ENCODE data around the gene FBXO27.

- TF ChIP-seq EZH2 (IDR thresholded peaks at IDR 0.05; ENCODE audit: low read depth, unreplicated experiment) (no peak), CTCF (conservative IDR thresholded peaks at IDR 0.05; ENCODE audit: low read depth in 2 of 2) (no peak), POLR2AphosphoS5 (IDR thresholded peaks at IDR 0.05; ENCODE audit: low read depth) (no peak)
Observed at GRCh38 chr19:39037194-39037593, 4.8 kb upstream of the FBXO27 start.

Data from GM23338 (cell line).